ENCODE results near the gene SKA3. TPM values are rescaled to one million over a fixed set of nuclear protein-coding genes. Genes with fewer than 3 reads are reported as not detected.
A peak's percentile ranks its signal among the peaks of the same experiment; 100 is the strongest.
"Not testable (repeated sequence)": the region's sequence is repeated elsewhere in the genome, so short reads cannot be mapped to it uniquely, and the experiment has no call there.

SKA3 gene
- 1 to 10 TPM; 1.7 to 6.3 TPM for total RNA-seq
- long read RNA-seq, partial matches to known transcripts = 0 of 1 reads
- long read RNA-seq, other reads (novel, unspliced or antisense) = 1 of 1 reads

DNA sequence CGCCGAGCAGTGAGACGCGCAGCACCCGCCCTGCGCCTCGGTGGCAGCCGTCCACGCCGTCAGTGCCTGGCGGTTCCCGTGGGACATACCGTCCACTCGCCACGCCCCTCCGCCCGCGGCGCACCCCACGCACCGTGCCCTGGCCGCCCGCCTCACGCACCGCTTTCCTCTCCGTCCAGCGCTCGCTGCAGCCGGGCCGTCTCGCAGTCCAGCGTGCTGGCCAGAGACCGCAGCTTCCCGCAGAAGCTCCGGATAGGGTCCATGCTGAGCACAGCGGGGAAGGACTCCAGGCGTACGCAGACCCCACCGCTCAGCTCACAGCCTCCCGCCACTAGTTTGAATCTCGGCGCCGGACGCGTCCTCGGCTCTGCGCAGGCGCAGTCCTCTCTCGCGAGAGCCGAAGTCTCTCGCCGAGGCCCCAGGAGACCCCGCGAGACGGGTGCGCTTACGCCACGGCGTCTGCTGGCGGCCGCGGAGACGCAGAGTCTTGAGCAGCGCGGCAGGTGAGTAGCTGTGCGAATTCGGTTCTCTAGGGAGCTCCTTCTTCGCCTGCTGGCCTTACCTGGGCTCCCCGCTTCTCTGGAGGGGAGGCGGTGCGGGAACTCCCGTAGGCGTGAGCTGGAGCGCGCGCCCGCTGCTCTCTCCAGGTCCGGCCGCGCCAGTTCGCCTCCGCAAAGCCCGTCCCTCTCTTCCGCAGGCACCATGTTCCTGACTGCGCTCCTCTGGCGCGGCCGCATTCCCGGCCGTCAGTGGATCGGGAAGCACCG, at the start of gene SKA3, which contains the start of gene MRPL57:
Gene SKA3 (minus strand): TSS at position 338 of the 767 bp plus-strand sequence. CDS start 75 bp downstream, at position 263.
Gene MRPL57 (plus strand): TSS at position 444 of the 767 bp plus-strand sequence. CDS start 259 bp downstream, at position 703.
- DNase-seq = peak; percentile 90 to 93

DNA sequence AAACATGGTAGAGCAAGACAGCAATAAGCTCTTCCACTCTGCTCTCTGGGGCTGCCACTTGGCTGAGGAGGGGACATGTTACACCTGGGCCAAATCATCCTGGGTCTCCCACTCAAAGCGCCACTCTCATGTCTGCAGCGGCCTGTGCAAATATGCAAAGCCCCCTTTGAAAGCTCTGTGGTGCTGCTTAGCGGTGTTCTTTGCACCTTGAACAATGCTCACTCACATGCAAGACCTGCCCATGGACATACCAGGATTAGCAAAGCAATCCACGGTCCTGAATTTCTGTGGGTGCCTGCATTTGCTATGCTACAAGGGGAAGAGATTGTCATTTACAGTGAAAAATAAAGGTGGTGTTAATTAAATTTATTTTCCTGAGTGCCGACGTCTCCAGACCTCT, 48.7 kb upstream of the SKA3 start:
- intact Hi-C loops (cut with DNase I, micrococcal nuclease) = no loop called here
- ATAC-seq = no peak
- DNase-seq = no peak

More for the DNA sequence above, at the start of gene SKA3, which contains the start of gene MRPL57:
- intact Hi-C loops (cut with DNase I, micrococcal nuclease) = no loop called here
- ATAC-seq = peak; percentile 93

DNA sequence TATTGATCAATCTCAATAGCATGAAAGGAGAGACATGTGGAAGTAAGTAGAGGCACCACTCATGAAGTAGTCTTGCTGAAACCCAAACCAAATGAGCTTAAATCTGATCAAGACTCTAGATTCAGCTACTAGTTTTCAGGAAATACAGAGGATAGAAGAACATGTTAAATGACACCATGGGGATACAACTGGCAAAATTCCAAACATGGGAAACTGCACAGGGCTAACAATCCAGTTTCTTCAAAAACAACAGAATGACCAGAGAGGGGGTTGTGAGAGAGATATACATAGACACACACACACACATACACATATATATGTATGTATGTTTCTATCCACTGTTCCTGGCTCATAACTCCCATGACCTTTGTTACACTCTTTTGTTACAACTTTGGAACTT, 44.9 kb upstream of the SKA3 start:
- intact Hi-C loops (cut with DNase I, micrococcal nuclease) = no loop called here
- no peak for DNase-seq
- ATAC-seq = no peak

DNA sequence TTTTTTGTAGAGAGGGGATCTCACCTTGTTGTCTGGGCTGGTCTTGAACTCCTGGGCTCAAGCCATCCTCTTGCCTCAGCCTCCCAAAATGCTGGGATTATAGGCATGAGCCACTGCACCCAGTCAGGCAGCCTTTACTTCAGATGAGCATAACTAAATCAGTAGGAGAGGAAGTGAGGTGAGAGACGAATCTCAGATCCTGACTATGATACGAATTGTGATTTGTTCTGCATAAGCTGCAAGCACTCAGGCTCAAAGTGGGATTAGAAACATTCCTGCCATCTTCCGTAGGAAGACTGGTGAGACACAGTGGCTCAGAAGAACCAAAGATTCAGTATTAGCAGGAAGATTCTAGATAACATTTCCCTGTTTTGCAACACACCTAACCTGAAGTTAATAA, 43.4 kb upstream of the SKA3 start:
- intact Hi-C loops (cut with DNase I, micrococcal nuclease); ATAC-seq; DNase-seq: not testable (repeated sequence)

- intact Hi-C loops (cut with DNase I, micrococcal nuclease) = no loop called here
- no peak for DNase-seq
- ATAC-seq = no peak
Measured at GRCh38 chr13:21219036-21219381, 42.7 kb upstream of the SKA3 start.

GRCh38 chr13:21218351-21219035, 42.1 kb upstream of the SKA3 start:
- DNase-seq = no peak
- ATAC-seq = no peak
- intact Hi-C loops (cut with DNase I, micrococcal nuclease) = no loop called here

GRCh38 chr13:21216332-21216731, 40.0 kb upstream of the SKA3 start:
- no peak for ATAC-seq
- no peak for DNase-seq
- intact Hi-C loops (cut with DNase I, micrococcal nuclease) = no loop called here

DNA sequence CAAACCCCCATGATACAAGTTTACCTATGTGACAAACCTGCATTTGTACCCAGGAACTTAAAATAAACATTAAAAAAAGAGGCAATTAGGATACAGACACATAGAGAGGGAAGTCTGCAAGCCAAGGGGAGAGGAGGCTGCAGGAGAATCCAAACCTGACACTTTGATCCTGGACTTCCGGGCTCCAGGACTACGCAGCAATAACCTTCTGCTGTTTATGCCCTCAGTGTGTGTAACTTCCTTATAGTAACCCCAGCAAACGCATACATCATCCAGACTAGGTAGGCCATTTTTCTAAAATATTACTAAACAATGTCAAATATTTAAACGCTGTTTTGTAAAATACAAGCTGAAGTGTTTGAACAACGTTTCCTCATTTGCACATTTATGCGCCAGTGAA, 39.1 kb upstream of the SKA3 start:
- DNase-seq; intact Hi-C loops (cut with DNase I, micrococcal nuclease): not testable (repeated sequence)
- ATAC-seq = peak; percentile 76

DNA sequence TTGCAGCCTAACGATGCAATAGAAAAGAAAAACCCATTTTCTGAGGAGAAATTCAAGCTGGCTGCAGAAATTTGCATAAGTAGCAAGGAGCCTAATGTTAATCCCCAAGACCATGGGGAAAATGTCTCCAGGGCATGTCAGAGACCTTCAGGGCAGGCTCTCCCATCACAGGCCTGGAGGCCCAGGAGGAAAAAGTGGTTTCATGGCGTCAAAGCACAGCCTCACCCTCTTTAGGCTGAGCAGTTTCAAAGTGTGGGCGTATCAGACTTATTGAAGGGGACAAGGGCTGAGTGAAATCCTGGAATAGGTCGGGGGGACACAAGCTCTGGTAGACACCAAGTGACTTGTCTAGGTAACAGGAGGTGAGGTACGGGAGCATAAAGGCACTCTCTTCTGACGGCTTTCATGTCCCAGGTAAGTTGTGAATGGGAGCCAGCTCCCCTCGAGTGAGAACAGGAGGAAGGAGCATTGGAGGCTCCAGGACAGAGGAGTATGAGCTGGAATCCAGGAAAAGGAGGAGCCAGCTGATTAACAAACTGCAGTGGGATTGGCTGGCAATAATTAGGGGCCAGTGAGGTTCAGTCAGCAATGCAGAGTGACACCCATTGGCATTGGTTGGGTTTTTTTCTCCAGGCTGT, 35.9 kb upstream of the SKA3 start:
- DNase-seq (no peak), ATAC-seq (no peak)
- intact Hi-C loops (cut with DNase I, micrococcal nuclease) = no loop called here

DNA sequence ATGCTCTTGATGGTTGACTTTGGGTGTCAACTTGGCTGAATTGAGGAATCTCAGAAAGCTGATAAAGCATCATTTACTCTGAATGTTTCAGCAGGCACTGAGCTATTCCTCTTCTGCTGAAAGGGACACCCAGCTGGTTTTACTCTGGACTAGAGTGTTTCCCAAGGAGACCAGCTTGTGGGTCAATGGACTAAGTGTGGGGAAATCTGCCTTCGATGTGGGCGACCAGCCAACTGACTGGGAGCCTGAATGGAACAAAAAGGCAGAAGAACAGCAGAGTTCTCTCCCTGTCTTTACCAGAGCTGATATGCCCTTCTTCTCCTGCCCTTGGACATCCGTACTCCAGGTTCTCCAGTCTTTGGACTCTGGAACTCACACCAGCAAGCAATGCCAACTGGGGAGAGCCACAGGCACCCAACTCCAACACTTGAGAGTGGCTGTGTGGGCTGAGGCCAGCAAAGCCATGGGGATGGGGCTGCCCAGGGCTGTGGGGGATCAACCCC, 32.4 kb upstream of the SKA3 start:
- no peak for DNase-seq
- no peak for ATAC-seq

DNA sequence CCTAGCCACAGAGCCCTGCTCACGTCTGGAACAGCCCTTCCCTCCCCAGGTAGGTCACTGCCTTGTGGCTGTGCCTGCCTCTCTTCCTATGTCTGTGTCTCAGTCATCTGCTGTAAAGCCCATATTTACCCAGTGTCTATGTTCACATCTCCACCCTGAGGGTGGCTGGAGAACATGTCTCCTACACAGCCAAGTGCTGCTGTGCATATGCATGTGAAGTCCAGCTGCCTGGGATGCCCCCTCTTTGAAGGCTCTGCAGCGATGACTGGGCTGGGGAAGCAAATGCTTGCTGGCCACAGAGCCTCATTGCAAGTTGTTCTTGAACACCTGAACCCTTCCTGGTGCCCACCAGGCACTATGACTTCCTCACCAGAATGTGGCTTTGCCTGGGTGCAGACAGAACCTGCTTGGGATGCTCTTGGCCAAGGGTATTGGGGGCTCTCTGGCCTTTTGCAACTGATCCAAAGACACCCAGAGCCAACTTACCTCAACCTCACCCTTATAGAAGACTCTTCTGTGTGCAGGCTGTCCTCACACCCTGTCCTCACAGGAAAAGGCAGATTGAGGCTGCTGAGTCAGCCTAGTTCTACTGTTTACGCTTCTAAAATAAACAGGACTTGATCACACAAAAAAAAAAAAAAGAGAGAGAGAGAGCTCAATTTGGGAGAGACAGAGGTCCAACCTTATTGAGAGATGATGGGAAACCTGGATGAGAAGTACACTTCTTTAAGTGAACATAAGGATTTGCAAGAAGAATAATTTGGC, 26.6 kb upstream of the SKA3 start:
- intact Hi-C loops (cut with DNase I, micrococcal nuclease) = no loop called here
- ATAC-seq (no peak), DNase-seq (no peak)

More for the DNA sequence above, 32.4 kb upstream of the SKA3 start:
- intact Hi-C loops (cut with DNase I, micrococcal nuclease) = no loop called here

GRCh38 chr13:21201456-21202190, 25.3 kb upstream of the SKA3 start:
- DNase-seq; ATAC-seq; intact Hi-C loops (cut with DNase I, micrococcal nuclease): not testable (repeated sequence)

- ATAC-seq; intact Hi-C loops (cut with DNase I, micrococcal nuclease); DNase-seq: not testable (repeated sequence)
Measured at GRCh38 chr13:21198391-21198790, 22.0 kb upstream of the SKA3 start.

DNA sequence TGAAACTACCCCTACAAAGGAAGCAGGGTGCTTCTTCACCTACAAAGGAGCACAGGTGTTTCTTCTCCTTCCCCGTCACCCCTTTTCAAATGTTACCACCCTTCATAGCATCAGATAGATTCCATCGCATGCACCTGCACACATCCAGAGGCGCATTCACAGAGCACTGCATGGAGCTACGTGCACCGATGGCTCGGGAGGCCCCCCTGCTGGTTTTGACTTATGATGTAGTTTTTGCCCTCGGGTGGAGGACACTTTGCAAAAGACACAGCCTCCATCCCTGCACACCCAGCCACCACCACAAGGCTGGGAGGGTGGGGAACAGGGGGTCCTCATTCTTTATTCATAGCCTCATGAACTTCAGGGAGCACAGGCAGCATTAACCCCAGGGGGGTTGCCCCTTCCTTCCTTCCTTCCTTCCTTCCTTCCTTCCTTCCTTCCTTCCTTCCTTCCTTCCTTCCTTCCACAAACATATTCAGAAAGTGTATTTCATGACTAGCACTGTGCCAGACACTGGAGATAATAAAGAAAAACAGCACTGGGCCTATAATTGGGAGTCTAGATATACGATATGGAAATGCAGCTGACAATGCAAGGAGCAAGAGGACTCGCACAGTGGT, 21.4 kb upstream of the SKA3 start:
- ATAC-seq; intact Hi-C loops (cut with DNase I, micrococcal nuclease); DNase-seq: not testable (repeated sequence)

- intact Hi-C loops (cut with DNase I, micrococcal nuclease); DNase-seq; ATAC-seq: not testable (repeated sequence)
Measured at GRCh38 chr13:21194756-21195155, 18.4 kb upstream of the SKA3 start.

- intact Hi-C loops (cut with DNase I, micrococcal nuclease); DNase-seq; ATAC-seq: not testable (repeated sequence)
Measured at GRCh38 chr13:21186410-21186809, 10.1 kb upstream of the SKA3 start.

GRCh38 chr13:21181671-21182070, 5.3 kb upstream of the SKA3 start:
- intact Hi-C loops (cut with DNase I, micrococcal nuclease) = no loop called here
- no peak for DNase-seq
- no peak for ATAC-seq

DNA sequence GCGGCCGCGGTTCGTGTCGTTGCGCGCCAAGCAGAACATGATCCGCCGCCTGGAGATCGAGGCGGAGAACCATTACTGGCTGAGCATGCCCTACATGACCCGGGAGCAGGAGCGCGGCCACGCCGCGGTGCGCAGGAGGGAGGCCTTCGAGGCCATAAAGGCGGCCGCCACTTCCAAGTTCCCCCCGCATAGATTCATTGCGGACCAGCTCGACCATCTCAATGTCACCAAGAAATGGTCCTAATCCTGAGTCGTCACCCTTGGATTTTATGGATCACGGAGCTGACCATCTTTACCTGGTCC, 581 bp upstream of the SKA3 start:
- ATAC-seq = peak; percentile 48
- intact Hi-C loops (cut with DNase I, micrococcal nuclease) = no loop called here

More for the DNA sequence above, 581 bp upstream of the SKA3 start:
- peak in 1 of 2 donors; percentile 34 for DNase-seq

All from left colon (tissue), 2 donors.